Duodenal mucosa (tissue), 2 donors: ENCODE measurements around the gene NFATC2IP.

Source experiments
- H3K27ac ChIP-seq: one replicate; pipeline ENCODE4 v1.7.0; 2013; ENCODE audit warnings: low read depth, low read length
- H3K27me3 ChIP-seq, 2 donors: one replicate each; pipeline ENCODE4 v1.7.0; 2013; ENCODE audit warnings: low read length in 2 of 2, control low read depth in 1 of 2; ENCODE audit not compliant: insufficient read depth in 2 of 2, control insufficient read depth in 1 of 2
- H3K36me3 ChIP-seq, 2 donors: one replicate each; pipeline ENCODE4 v1.7.0; 2013; ENCODE audit warnings: low read length in 2 of 2, control low read depth in 1 of 2; ENCODE audit not compliant: insufficient read depth in 2 of 2, control insufficient read depth in 1 of 2
- H3K4me1 ChIP-seq, 2 donors: one replicate each; pipeline ENCODE4 v1.7.0; 2013; ENCODE audit warnings: low read length in 2 of 2, control low read depth in 1 of 2; ENCODE audit not compliant: insufficient read depth in 2 of 2, control insufficient read depth in 1 of 2
- H3K4me3 ChIP-seq, 2 donors: one replicate each; pipeline ENCODE4 v1.7.0; 2013; ENCODE audit warnings: low read length in 2 of 2, low read depth in 1 of 2
- H3K9ac ChIP-seq, 2 donors: one replicate each; pipeline ENCODE4 v1.7.0; 2013; ENCODE audit warnings: low read length in 2 of 2, low read depth in 1 of 2
- H3K9me3 ChIP-seq, 2 donors: one replicate each; pipeline ENCODE4 v1.7.0; 2013; ENCODE audit warnings: low read length in 2 of 2, control low read depth in 1 of 2; ENCODE audit not compliant: control insufficient read depth in 1 of 2

Gene NFATC2IP

GRCh38 chr16:28912558-28912957, 38.2 kb upstream of the NFATC2IP start:
- H3K9ac ChIP-seq: no peak overlapping the region
- no peak overlapping the region for H3K4me3 ChIP-seq
- peaks cover 7 to 8% of the 10 kb centered on the region in 2 donors for H3K4me1 ChIP-seq
- H3K36me3 ChIP-seq: peaks cover 10 to 52% of the 10 kb centered on the region in 2 donors
- no peak overlapping the region for H3K27ac ChIP-seq
- H3K9me3 ChIP-seq: no peaks in the 10 kb centered on the region
- no peaks in the 10 kb centered on the region for H3K27me3 ChIP-seq

- Histone ChIP-seq H3K4me3 (no peak overlapping the region), H3K27me3 (no peaks in the 10 kb centered on the region), H3K9me3 (no peaks in the 10 kb centered on the region), H3K36me3 (peaks cover 7 to 49% of the 10 kb centered on the region in 2 donors), H3K27ac (no peak overlapping the region), H3K9ac (no peak overlapping the region), H3K4me1 (peaks cover 7 to 8% of the 10 kb centered on the region in 2 donors)
Observed at GRCh38 chr16:28913946-28914724, 36.6 kb upstream of the NFATC2IP start.

DNA sequence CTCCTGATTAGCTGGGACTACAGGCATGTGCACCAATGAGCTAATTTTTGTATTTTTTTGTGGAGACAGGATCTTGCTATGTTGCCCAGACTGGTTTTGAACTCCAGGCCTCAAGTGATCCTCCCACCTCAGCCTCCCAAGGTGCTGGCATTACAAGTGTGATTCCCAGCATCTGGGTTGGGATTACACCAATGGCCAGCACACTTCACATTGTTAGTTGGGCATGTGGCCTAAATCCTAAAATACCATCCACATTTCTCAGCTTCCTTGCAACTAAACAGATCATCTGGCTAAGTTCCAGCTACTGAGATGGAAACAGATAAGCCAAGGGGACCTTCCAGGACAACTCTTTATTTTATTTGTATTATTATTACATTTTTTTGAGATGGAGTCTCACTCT, 35.6 kb upstream of the NFATC2IP start:
- H3K27ac ChIP-seq: no peak overlapping the region
- peaks cover 13 to 57% of the 10 kb centered on the region in 2 donors for H3K36me3 ChIP-seq

GRCh38 chr16:28917095-28917494, 33.6 kb upstream of the NFATC2IP start:
- Histone ChIP-seq H3K36me3 (peaks cover 17 to 53% of the 10 kb centered on the region in 2 donors), H3K27ac (no peak overlapping the region), H3K27me3 (no peaks in the 10 kb centered on the region), H3K9me3 (no peaks in the 10 kb centered on the region), H3K9ac (no peak overlapping the region), H3K4me1 (no peaks in the 10 kb centered on the region), H3K4me3 (no peak overlapping the region)

More for the DNA sequence above, 35.6 kb upstream of the NFATC2IP start:
- Histone ChIP-seq H3K9me3 (no peaks in the 10 kb centered on the region), H3K4me3 (no peak overlapping the region), H3K4me1 (peaks cover 7 to 8% of the 10 kb centered on the region in 2 donors), H3K9ac (no peak overlapping the region), H3K27me3 (no peaks in the 10 kb centered on the region)

DNA sequence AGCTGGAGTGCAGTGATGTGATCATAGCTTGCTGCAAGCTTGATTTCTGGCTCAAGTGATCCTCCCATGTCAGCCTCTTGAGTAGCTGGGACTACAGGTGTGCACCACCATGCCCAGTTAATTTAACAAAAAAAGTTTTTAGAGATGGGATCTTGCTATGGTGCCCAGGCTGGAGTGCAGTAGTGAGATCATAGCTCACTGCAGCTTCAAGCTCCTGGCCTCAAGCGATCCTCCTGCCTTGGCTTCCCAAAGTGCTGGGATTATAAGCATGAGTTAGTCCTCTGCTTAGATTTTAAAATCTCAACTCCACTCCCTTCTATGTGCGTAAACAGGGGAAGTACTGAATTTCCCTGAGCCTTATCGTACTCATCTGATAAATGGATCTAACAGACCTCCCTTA, 32.0 kb upstream of the NFATC2IP start:
- Histone ChIP-seq H3K27me3 (no peaks in the 10 kb centered on the region), H3K4me1 (peaks cover 9 to 11% of the 10 kb centered on the region in 2 donors), H3K9ac (no peak overlapping the region), H3K9me3 (no peaks in the 10 kb centered on the region), H3K27ac (no peak overlapping the region), H3K36me3 (peaks cover 14 to 44% of the 10 kb centered on the region in 2 donors), H3K4me3 (no peak overlapping the region)

DNA sequence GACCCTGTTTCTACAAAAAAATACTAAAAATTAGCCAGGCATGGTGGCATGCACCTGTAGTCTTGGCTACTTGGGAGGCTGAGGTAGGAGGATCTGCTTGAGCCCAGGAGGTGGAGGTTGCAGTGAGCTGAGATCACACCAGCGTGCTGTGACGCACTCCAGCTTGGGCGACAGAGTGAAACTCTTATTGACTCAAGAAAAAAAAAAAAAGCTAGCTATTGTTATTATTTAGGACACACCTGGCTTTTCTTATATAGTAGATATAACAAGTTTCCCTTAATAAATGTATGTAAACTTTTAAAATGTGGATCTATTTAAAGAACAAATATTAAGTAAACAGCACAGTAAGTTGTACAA, 27.5 kb upstream of the NFATC2IP start:
- peaks cover 10 to 13% of the 10 kb centered on the region in 2 donors for H3K36me3 ChIP-seq
- H3K9me3 ChIP-seq: no peaks in the 10 kb centered on the region
- peaks cover 15 to 16% of the 10 kb centered on the region in 2 donors for H3K4me1 ChIP-seq
- peak overlapping the region; percentile 53 for H3K27ac ChIP-seq
- H3K9ac ChIP-seq: peak overlapping the region; percentile 57 to 74
- H3K4me3 ChIP-seq: peak overlapping the region in 1 of 2 donors; percentile 76
- no peaks in the 10 kb centered on the region for H3K27me3 ChIP-seq

DNA sequence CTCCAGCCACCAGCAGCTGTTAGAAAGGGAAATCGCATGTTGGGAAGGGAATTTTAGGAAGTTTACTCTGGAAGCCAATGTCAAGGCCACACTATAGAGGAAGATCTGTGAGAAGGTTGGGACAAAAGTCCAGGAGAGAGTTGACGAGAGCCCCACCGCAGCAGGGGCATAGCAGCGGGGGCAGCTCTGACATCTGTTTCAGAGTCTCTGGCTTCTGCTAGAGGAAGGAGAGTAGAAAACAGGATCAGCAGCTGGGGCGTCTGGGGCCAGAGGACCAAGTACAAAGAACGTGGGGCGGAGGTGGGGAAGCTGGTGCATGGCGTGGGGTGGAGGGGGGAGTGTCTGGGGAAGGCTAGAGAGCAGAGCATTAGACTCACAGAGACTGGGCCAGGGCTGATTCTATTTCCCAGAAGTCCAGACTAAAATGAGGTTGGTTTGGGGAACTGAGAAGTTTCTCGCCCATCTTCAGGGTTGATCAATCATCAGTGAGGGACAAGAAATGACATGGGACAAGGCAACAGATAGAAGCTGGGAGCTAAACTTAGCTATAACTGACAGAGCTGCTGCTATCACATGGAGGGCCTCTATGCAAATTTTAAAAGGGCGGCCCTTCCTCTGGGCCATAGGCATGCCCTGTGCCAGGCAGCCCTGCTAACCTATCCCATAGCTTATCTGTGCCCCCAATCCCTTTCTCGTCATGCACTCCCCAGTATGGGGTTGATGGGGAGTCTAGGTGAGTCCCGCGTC, 26.9 kb upstream of the NFATC2IP start:
- peak overlapping the region; percentile 74 to 79 for H3K9ac ChIP-seq
- peaks cover 15 to 16% of the 10 kb centered on the region in 2 donors for H3K4me1 ChIP-seq
- no peaks in the 10 kb centered on the region for H3K27me3 ChIP-seq
- peaks cover 10 to 11% of the 10 kb centered on the region in 2 donors for H3K36me3 ChIP-seq
- H3K27ac ChIP-seq: peak overlapping the region; percentile 68
- peak overlapping the region; percentile 76 to 87 for H3K4me3 ChIP-seq
- H3K9me3 ChIP-seq: no peaks in the 10 kb centered on the region

GRCh38 chr16:28924399-28924761, 26.4 kb upstream of the NFATC2IP start:
- H3K36me3 ChIP-seq: peaks cover 5 to 9% of the 10 kb centered on the region in 2 donors
- peaks cover 15 to 16% of the 10 kb centered on the region in 2 donors for H3K4me1 ChIP-seq
- peak overlapping the region; percentile 74 to 79 for H3K9ac ChIP-seq
- no peaks in the 10 kb centered on the region for H3K27me3 ChIP-seq
- H3K27ac ChIP-seq: peak overlapping the region; percentile 68
- H3K4me3 ChIP-seq: peak overlapping the region; percentile 76 to 87
- H3K9me3 ChIP-seq: no peaks in the 10 kb centered on the region

- H3K4me3 ChIP-seq: peak within 1 kb of the TSS; percentile 76 to 87
- H3K9me3 ChIP-seq: no peaks in the 10 kb centered on the region
- peak within 1 kb of the TSS; percentile 79 to 89 for H3K9ac ChIP-seq
- H3K27ac ChIP-seq: peak within 1 kb of the TSS; percentile 99
- peaks cover 15 to 16% of the 10 kb centered on the region in 2 donors for H3K4me1 ChIP-seq
- H3K36me3 ChIP-seq: peaks cover under 1 to 4% of the 10 kb centered on the region in 2 donors
- no peaks in the 10 kb centered on the region for H3K27me3 ChIP-seq
Observed at GRCh38 chr16:28924762-28925385, 25.9 kb upstream of the NFATC2IP start, which contains the start of gene RABEP2. Gene RABEP2, minus strand, starts transcription at chr16:28925238. Its CDS starts 75 bp downstream, at chr16:28925163.
